ENCODE measurements around the gene ALPK3.

ALPK3 gene

GRCh38 chr15:84885801-84886200 lies 68.6 kb downstream of the ALPK3 start:
- no peak for DNase-seq
- CTCF ChIA-PET, result interaction anchor here (1.4 kb wide), 1 partner anchor 9 kb away, joined by 3 read pairs; no protein-coding TSS in a partner anchor
- Mint-ChIP-seq H3K9me3 (no peaks in the 10 kb centered on the region), H3K36me3 (no peaks in the 10 kb centered on the region), H3K4me1 (no peaks in the 10 kb centered on the region), H3K4me3 (no peak overlapping the region), H3K27ac (no peak overlapping the region), H3K27me3 (peaks cover 13% of the 10 kb centered on the region)

- CTCF ChIA-PET, result interaction anchor here (1.4 kb wide), 1 partner anchor 9 kb away, joined by 3 read pairs; no protein-coding TSS in a partner anchor
- Mint-ChIP-seq H3K27me3 (peaks cover 17% of the 10 kb centered on the region), H3K4me1 (no peaks in the 10 kb centered on the region), H3K27ac (no peak overlapping the region), H3K9me3 (no peaks in the 10 kb centered on the region), H3K36me3 (no peaks in the 10 kb centered on the region), H3K4me3 (no peak overlapping the region)
- no peak for DNase-seq
Measured at GRCh38 chr15:84886211-84886983, 69.2 kb downstream of the ALPK3 start.

- Mint-ChIP-seq H3K9me3 (no peaks in the 10 kb centered on the region), H3K4me3 (no peak overlapping the region), H3K36me3 (no peaks in the 10 kb centered on the region), H3K4me1 (no peaks in the 10 kb centered on the region), H3K27ac (no peak overlapping the region), H3K27me3 (peaks cover 19% of the 10 kb centered on the region)
- no peak for DNase-seq
- CTCF ChIA-PET, result interaction anchor here (1.4 kb wide), 1 partner anchor 10 kb away, joined by 3 read pairs; no protein-coding TSS in a partner anchor
Measured at GRCh38 chr15:84886984-84887299, 69.8 kb downstream of the ALPK3 start.

GRCh38 chr15:84887938-84888337 lies 70.8 kb downstream of the ALPK3 start:
- Mint-ChIP-seq H3K36me3 (no peaks in the 10 kb centered on the region), H3K27ac (no peak overlapping the region), H3K4me3 (no peak overlapping the region), H3K4me1 (no peaks in the 10 kb centered on the region), H3K9me3 (no peaks in the 10 kb centered on the region), H3K27me3 (peaks cover 19% of the 10 kb centered on the region)
- DNase-seq, result no peak
- CTCF ChIA-PET, result interaction anchor here (0.7 kb wide), 1 partner anchor 317 kb away, joined by 3 read pairs; no protein-coding TSS in a partner anchor

GRCh38 chr15:84888639-84889038 lies 71.5 kb downstream of the ALPK3 start:
- Mint-ChIP-seq H3K9me3 (no peaks in the 10 kb centered on the region), H3K27me3 (peaks cover 22% of the 10 kb centered on the region), H3K4me1 (no peaks in the 10 kb centered on the region), H3K36me3 (no peaks in the 10 kb centered on the region), H3K27ac (no peak overlapping the region), H3K4me3 (no peak overlapping the region)
- CTCF ChIA-PET, result no interaction called here
- DNase-seq, result no peak

DNA sequence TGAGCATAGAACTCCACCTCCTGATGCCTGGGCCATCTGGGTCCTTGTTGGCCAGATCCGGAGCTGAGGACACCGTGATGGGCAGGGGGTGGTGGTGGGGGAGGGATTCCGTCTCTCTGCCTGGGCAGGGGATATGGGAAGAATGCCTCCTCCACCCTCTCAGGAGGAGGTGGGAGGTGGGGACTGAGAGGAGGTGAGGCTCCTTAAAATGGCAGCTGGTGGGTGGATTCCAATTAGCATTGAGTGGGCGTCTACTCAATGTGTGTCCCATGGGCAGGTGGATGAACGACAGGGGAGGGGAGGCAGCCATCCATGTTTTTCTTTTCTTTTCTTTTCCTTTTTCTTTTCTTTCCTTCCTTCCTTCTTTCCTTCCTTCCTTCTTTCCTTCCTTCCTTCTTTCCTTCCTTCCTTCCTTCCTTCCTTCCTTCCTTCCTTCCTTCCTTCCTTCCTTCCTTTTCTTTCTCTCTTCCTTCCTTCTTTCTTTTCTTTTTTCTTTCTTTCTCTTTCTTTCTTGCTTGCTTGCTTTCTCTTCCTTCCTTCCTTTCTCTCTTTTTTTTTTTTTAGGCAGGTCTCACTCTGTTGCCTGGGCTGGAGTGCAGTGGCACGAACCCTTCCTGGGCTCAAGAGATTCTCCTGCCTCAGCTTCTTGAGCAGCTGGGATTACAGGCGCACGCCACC lies 72.3 kb downstream of the ALPK3 start:
- H3K9me3 Mint-ChIP-seq, result no peaks in the 10 kb centered on the region
- H3K27me3 Mint-ChIP-seq, result peaks cover 21% of the 10 kb centered on the region
- no peaks in the 10 kb centered on the region for H3K4me1 Mint-ChIP-seq
- no peak overlapping the region for H3K27ac Mint-ChIP-seq
- DNase-seq, result no peak
- CTCF ChIA-PET, result no interaction called here
- H3K36me3 Mint-ChIP-seq, result no peaks in the 10 kb centered on the region
- no peak overlapping the region for H3K4me3 Mint-ChIP-seq

DNA sequence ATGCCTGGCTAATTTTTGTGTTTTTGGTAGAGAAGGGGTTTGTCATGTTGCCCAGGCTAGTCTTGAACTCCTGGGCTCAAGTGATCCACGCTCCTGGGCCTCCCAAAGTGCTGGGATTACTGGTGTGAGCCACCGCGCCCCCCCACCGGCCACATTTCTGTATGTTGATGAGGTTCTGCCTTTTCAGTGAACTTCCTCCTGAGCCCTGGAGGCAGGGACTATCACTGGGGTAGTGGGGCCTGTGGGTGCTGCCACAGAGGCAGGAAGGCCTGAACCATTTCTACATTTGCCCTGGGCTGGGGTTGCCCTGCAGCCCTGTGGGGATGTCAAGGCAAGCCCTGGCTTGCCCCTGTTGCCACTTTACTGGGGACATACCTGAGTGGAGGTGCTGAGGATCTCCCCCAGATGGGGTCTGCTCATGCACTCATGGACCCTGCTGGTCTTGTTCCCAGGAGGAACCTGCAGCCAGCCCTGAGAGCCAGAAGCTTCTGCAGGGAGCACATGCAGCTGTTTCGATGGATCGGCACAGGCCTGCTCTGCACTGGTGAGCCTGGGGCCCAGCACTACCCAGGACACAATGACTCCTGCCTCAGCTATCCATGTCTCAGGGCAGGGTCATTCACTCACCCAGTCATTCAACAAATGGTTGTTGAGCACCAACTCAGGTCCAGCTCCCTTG lies 73.0 kb downstream of the ALPK3 start:
- no peak for DNase-seq
- Mint-ChIP-seq H3K4me1 (no peaks in the 10 kb centered on the region), H3K9me3 (no peaks in the 10 kb centered on the region), H3K4me3 (no peak overlapping the region), H3K36me3 (no peaks in the 10 kb centered on the region), H3K27ac (no peak overlapping the region), H3K27me3 (peaks cover 18% of the 10 kb centered on the region)
- CTCF ChIA-PET, result no interaction called here

GRCh38 chr15:84890670-84891162 lies 73.6 kb downstream of the ALPK3 start:
- CTCF ChIA-PET, result no interaction called here
- Mint-ChIP-seq H3K27ac (no peak overlapping the region), H3K27me3 (peaks cover 18% of the 10 kb centered on the region), H3K4me3 (no peak overlapping the region), H3K9me3 (no peaks in the 10 kb centered on the region), H3K36me3 (no peaks in the 10 kb centered on the region), H3K4me1 (no peaks in the 10 kb centered on the region)
- DNase-seq, result no peak

- CTCF ChIA-PET, result no interaction called here
- Mint-ChIP-seq H3K4me1 (no peaks in the 10 kb centered on the region), H3K27ac (no peak overlapping the region), H3K9me3 (no peaks in the 10 kb centered on the region), H3K36me3 (no peaks in the 10 kb centered on the region), H3K4me3 (no peak overlapping the region), H3K27me3 (peaks cover 18% of the 10 kb centered on the region)
- no peak for DNase-seq
Measured at GRCh38 chr15:84891339-84891738, 74.2 kb downstream of the ALPK3 start.

- no peak for DNase-seq
- no peak overlapping the region for H3K4me3 Mint-ChIP-seq
- no peaks in the 10 kb centered on the region for H3K9me3 Mint-ChIP-seq
- H3K27ac Mint-ChIP-seq, result no peak overlapping the region
- H3K36me3 Mint-ChIP-seq, result no peaks in the 10 kb centered on the region
- peaks cover 10% of the 10 kb centered on the region for H3K27me3 Mint-ChIP-seq
- H3K4me1 Mint-ChIP-seq, result no peaks in the 10 kb centered on the region
- CTCF ChIA-PET, result no interaction called here
Measured at GRCh38 chr15:84892786-84893307, 75.7 kb downstream of the ALPK3 start.

DNA sequence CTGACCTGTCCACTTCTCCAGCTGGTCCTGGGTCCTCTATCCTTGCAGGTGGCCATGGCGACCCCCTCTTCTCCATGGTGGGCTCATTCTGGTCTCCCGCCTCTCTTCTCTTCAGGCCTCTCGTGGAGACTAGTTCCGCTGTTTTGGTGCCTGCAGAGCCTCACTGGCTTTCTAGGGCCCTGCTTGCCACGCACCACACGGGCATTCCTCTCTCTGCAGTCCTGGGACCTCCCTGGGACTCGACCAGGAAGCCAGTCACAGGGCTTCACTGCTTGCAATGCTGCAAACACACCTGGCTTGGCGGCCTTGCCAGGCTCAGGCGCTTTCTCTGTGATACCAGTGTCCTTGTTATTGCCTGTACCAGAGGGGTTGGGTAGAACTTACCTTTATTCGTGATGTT lies 76.5 kb downstream of the ALPK3 start:
- H3K27ac Mint-ChIP-seq, result no peak overlapping the region
- no peak overlapping the region for H3K4me3 Mint-ChIP-seq
- CTCF ChIA-PET, result no interaction called here
- no peak for DNase-seq
- H3K36me3 Mint-ChIP-seq, result no peaks in the 10 kb centered on the region
- no peaks in the 10 kb centered on the region for H3K9me3 Mint-ChIP-seq
- H3K27me3 Mint-ChIP-seq, result peaks cover 12% of the 10 kb centered on the region
- no peaks in the 10 kb centered on the region for H3K4me1 Mint-ChIP-seq

DNA sequence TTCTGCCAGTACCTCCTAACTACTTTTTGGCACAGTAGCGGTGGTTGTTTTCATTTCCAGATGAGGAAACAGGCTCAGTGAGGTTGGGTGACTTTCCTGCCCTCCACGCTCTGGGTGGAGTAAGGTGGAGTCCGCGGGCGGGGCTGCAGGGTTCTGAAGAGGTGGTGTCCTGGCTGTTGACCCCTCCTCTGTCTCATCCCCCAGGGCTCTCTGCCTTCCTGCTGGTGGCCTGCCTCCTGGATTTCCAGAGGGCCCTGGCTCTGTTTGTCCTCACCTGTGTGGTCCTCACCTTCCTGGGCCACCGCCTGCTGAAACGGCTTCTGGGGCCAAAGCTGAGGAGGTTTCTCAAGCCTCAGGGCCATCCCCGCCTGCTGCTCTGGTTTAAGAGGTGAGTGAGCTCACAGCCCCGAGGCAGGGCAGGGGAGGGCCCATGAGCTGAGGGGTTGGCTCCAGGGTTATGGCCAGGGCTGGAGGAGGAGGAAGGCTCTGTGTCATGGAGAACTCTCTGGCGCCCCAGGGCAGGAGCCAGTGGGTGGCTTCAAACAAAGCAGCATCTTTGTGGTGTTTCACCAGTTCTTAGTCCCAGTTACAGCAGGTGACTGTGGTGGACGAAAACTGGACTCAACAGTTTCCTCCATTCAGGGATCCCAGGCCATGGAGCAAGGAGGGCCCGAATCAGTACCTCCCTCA lies 77.7 kb downstream of the ALPK3 start:
- CTCF ChIA-PET, result no interaction called here
- H3K9me3 Mint-ChIP-seq, result no peaks in the 10 kb centered on the region
- H3K27ac Mint-ChIP-seq, result no peak overlapping the region
- no peaks in the 10 kb centered on the region for H3K4me1 Mint-ChIP-seq
- H3K27me3 Mint-ChIP-seq, result peaks cover 19% of the 10 kb centered on the region
- no peak for DNase-seq
- no peaks in the 10 kb centered on the region for H3K36me3 Mint-ChIP-seq
- no peak overlapping the region for H3K4me3 Mint-ChIP-seq

DNA sequence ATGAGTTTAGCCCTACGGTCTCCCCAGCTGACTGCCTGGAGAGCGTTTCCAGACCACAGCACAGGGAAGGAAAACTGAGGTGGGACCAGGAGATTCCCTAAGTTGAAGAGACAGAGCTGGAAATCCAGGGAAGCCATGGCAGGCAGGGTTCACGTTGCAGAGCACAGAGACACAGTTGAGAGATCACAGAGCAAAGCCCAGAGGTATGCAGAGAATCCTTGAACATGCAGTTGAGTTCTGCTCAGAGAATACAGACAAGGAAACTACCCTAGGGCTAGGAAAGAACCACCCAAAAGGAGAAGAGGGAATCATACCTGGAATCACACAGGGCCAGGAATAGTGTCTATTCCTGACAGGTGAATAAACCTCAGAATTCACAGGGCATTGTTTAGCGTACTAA lies 81.6 kb downstream of the ALPK3 start:
- no peak overlapping the region for H3K27ac Mint-ChIP-seq
- H3K4me1 Mint-ChIP-seq, result no peaks in the 10 kb centered on the region
- H3K36me3 Mint-ChIP-seq, result no peaks in the 10 kb centered on the region
- no peaks in the 10 kb centered on the region for H3K9me3 Mint-ChIP-seq
- CTCF ChIA-PET, result interaction anchor here (0.6 kb wide), 1 partner anchor 253 kb away, joined by 3 read pairs; no protein-coding TSS in a partner anchor
- no peak for DNase-seq
- no peak overlapping the region for H3K4me3 Mint-ChIP-seq
- peaks cover 22% of the 10 kb centered on the region for H3K27me3 Mint-ChIP-seq

DNA sequence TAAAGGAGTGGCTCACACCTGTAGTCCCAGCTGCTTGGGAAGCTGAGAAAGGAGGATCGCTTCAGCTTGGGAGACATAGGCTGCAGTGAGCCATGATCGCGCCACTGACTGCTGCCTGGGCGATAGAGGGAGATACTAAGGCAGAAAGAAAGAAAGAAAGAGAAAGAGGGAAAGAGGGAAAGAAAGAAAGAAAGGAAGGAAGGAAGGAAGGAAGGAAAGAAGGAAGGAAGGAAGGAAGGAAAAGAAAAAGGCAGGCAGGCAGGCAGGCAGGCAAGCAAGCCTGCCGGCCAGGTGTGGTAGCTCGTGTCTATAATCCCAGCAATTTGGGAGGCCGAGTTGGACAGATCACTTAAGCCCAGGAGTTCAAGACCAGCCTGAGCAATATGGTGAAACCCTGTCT lies 82.6 kb downstream of the ALPK3 start:
- Mint-ChIP-seq H3K27ac (no peak overlapping the region), H3K4me1 (no peaks in the 10 kb centered on the region), H3K27me3 (peaks cover 22% of the 10 kb centered on the region), H3K4me3 (no peak overlapping the region), H3K9me3 (no peaks in the 10 kb centered on the region), H3K36me3 (no peaks in the 10 kb centered on the region)
- CTCF ChIA-PET, result no interaction called here
- no peak for DNase-seq

Data from activated naive CD4-positive, alpha-beta T cell treated with anti-CD3 and anti-CD28 coated beads, Interleukin-2, amount 10 ng/mL, durations not matched to agents 7 days and 5 days (primary cell).